Skeletal muscle satellite cell (primary cell): ENCODE measurements around the gene DCUN1D3. TPM values are rescaled to one million over a fixed set of nuclear protein-coding genes. Genes with fewer than 3 reads are reported as not detected.
"Not testable (repeated sequence)": the region's sequence is repeated elsewhere in the genome, so short reads cannot be mapped to it uniquely, and the experiment has no call there.

Experiments used
- H3K27me3 ChIP-seq: 2 replicates; pipeline ENCODE4 v1.7.0; 2013; ENCODE audit warnings: low read length; ENCODE audit not compliant: control insufficient read depth, insufficient read depth
- H3K36me3 ChIP-seq: 2 replicates; pipeline ENCODE4 v1.7.0; 2013; ENCODE audit warnings: mild to moderate bottlenecking, control low read depth, low read length; ENCODE audit not compliant: insufficient read depth
- H3K4me1 ChIP-seq: 2 replicates; pipeline ENCODE4 v1.7.0; 2013; ENCODE audit warnings: low read length; ENCODE audit not compliant: control insufficient read depth, insufficient read depth
- H3K4me2 ChIP-seq: 2 replicates; pipeline ENCODE4 v1.7.0; 2013; ENCODE audit warnings: mild to moderate bottlenecking, low read length
- H3K4me3 ChIP-seq: 2 replicates; pipeline ENCODE4 v1.7.0; 2013; ENCODE audit warnings: low read length
- H3K9ac ChIP-seq: 2 replicates; pipeline ENCODE4 v1.7.0; 2013; ENCODE audit warnings: mild to moderate bottlenecking, low read depth, low read length, moderate library complexity
- H3K9me3 ChIP-seq: replicated peaks from 2 replicates; pipeline ENCODE4 v1.7.0; 2013; ENCODE audit warnings: mild to moderate bottlenecking, control low read depth, low read length
- small RNA-seq: library from RNA; depleted of rRNA; stranded (forward); fragments of <200 nt; gene quantifications from one replicate; pipeline ENCODE3, GENCODE V24; 2012

The DCUN1D3 gene

GRCh38 chr16:20812510-20812909 is 87.6 kb downstream of the DCUN1D3 start:
- H3K9me3 ChIP-seq, result no peaks in the 10 kb centered on the region
- H3K9ac ChIP-seq, result no peak overlapping the region
- no peaks in the 10 kb centered on the region for H3K4me1 ChIP-seq
- no peak overlapping the region for H3K4me3 ChIP-seq
- H3K4me2 ChIP-seq, result no peak overlapping the region
- no peaks in the 10 kb centered on the region for H3K27me3 ChIP-seq
- H3K36me3 ChIP-seq, result peaks cover 10% of the 10 kb centered on the region

GRCh38 chr16:20811889-20812439 is 88.2 kb downstream of the DCUN1D3 start:
- no peak overlapping the region for H3K4me2 ChIP-seq
- H3K4me3 ChIP-seq, result no peak overlapping the region
- H3K9me3 ChIP-seq, result no peaks in the 10 kb centered on the region
- H3K4me1 ChIP-seq, result peaks cover 4% of the 10 kb centered on the region
- H3K27me3 ChIP-seq, result no peaks in the 10 kb centered on the region
- H3K36me3 ChIP-seq, result peaks cover 10% of the 10 kb centered on the region
- H3K9ac ChIP-seq, result no peak overlapping the region

- peaks cover 17% of the 10 kb centered on the region for H3K4me1 ChIP-seq
- no peaks in the 10 kb centered on the region for H3K36me3 ChIP-seq
- H3K4me2 ChIP-seq, result peak overlapping the region; percentile 89
- no peak overlapping the region for H3K4me3 ChIP-seq
- H3K9me3 ChIP-seq, result no peaks in the 10 kb centered on the region
- H3K27me3 ChIP-seq, result no peaks in the 10 kb centered on the region
- H3K9ac ChIP-seq, result no peak overlapping the region
These were observed 92.3 kb downstream of the DCUN1D3 start for GRCh38 chr16:20807862-20808261.

GRCh38 chr16:20806168-20807050 is 93.7 kb downstream of the DCUN1D3 start, which contains the start of the genes ERI2 and REXO5:
ERI2 (minus strand) TSS chr16:20806472; CDS start chr16:20806430, 42 bp downstream.
REXO5 (plus strand) TSS chr16:20806527; CDS start chr16:20806954, 427 bp downstream.
- Histone ChIP-seq H3K4me3 (peak within 1 kb of the TSS; percentile 82), H3K27me3 (no peaks in the 10 kb centered on the region), H3K9ac (peak within 1 kb of the TSS; percentile 87), H3K4me1 (peaks cover 19% of the 10 kb centered on the region), H3K9me3 (no peaks in the 10 kb centered on the region), H3K36me3 (no peaks in the 10 kb centered on the region), H3K4me2 (peak within 1 kb of the TSS; percentile 89)

GRCh38 chr16:20805684-20806167 is 94.4 kb downstream of the DCUN1D3 start:
- Histone ChIP-seq H3K9ac (peak overlapping the region; percentile 87), H3K4me1 (peaks cover 19% of the 10 kb centered on the region), H3K4me3 (peak overlapping the region; percentile 82), H3K4me2 (peak overlapping the region; percentile 89)
- H3K9me3 ChIP-seq, H3K27me3 ChIP-seq, H3K36me3 ChIP-seq: not testable (repeated sequence)

Small RNA genes within 50 kb of the gene (small RNA-seq; reads per million reads assigned to genes)
- not detected for gene RF00618
